SU-DHL-6 (cell line): ENCODE data around the gene MAPK12.
"Not testable (repeated sequence)": the region's sequence is repeated elsewhere in the genome, so short reads cannot be mapped to it uniquely, and the experiment has no call there.

Experiments
- EZH2phosphoT487 ChIP-seq: fragments of 200-600 bp; sonication (generic), shearing (Covaris generic); conservative IDR thresholded peaks from 2 replicates; pipeline ENCODE4 v1.6.1; 2018; ENCODE audit warnings: mild to moderate bottlenecking, antibody characterized with exemption, low read length, moderate library complexity, mixed read lengths
- TF ChIP-seq, protein P1 (sequence below): fragments of 200-600 bp; sonication (generic); IDR thresholded peaks from one replicate; pipeline ENCODE4 v1.5.1; 2017; ENCODE audit warnings: antibody characterized with exemption, mild to moderate bottlenecking, low read length, moderate library complexity; ENCODE audit not compliant: insufficient read depth, poor library complexity, severe bottlenecking

DNA sequence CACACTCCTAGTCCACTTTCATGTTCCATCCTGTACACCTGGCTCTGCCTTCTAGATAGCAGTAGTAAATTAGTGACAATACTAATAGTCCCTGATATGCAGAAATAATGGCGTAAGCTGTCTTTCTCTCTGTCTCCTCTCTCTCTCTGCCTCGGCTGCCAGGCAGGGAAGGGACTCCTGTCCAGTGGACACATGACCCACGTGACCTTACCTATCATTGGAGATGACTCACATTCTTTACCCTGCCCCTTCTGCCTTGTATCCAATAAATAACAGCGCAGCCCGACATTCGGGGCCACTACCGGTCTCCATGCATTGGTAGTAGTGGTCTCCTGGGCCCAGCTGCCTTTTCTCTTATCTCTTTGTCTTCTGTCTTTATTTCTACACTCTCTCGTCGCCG is 12.3 kb upstream of the MAPK12 start:
- TF ChIP-seq, protein P1, sequence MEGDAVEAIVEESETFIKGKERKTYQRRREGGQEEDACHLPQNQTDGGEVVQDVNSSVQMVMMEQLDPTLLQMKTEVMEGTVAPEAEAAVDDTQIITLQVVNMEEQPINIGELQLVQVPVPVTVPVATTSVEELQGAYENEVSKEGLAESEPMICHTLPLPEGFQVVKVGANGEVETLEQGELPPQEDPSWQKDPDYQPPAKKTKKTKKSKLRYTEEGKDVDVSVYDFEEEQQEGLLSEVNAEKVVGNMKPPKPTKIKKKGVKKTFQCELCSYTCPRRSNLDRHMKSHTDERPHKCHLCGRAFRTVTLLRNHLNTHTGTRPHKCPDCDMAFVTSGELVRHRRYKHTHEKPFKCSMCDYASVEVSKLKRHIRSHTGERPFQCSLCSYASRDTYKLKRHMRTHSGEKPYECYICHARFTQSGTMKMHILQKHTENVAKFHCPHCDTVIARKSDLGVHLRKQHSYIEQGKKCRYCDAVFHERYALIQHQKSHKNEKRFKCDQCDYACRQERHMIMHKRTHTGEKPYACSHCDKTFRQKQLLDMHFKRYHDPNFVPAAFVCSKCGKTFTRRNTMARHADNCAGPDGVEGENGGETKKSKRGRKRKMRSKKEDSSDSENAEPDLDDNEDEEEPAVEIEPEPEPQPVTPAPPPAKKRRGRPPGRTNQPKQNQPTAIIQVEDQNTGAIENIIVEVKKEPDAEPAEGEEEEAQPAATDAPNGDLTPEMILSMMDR = not testable (repeated sequence)
- TF ChIP-seq EZH2phosphoT487 = not testable (repeated sequence)
